Measurements from ENCODE around the gene RHEB. TPM values are rescaled to one million over a fixed set of nuclear protein-coding genes. Genes with fewer than 3 reads are reported as not detected.

RHEB gene
- polyA plus RNA-seq (2012; rRNA removed) = 87.3 and 90.5 TPM in 2 replicates
- 116 and 169 TPM in 2 replicates for polyA plus RNA-seq (2012; cell fraction: cytosol; rRNA removed)
- 42.8 and 46.3 TPM in 2 replicates for polyA plus RNA-seq (2012; cell fraction: nucleus; rRNA removed)

GRCh38 chr7:151519765-151520418 is at the start of gene RHEB:
TSS of gene RHEB (minus strand) at chr7:151519895. CDS start at chr7:151519511, 384 bp downstream.
- no peaks in the 10 kb centered on the region for H3K36me3 ChIP-seq (replicated peaks in 1 of 2; ENCODE audit: control insufficient read depth in 1 of 2, insufficient read depth in 2 of 2, low read length in 1 of 2)
- peak within 1 kb of the TSS; percentile 88 for H3K9ac ChIP-seq
- peak; percentile 99 for DNase-seq
- H3K9me2 ChIP-seq = no peaks in the 10 kb centered on the region
- peak within 1 kb of the TSS; percentile 77 to 81 for H3K4me3 ChIP-seq (ENCODE audit: low read depth in 2 of 2, low read length in 1 of 2)
- H4K20me1 ChIP-seq (ENCODE audit: insufficient read depth) = peaks cover 40% of the 10 kb centered on the region
- POLR2A ChIA-PET = interaction anchor here (0.9 to 2.7 kb wide), 2 partner anchors 19 to 110 kb away, joined by 3 to 9 read pairs; partner anchors contain the start of gene WDR86
- CTCF ChIA-PET = interaction anchor here (0.6 to 3.2 kb wide), 5 partner anchors 30 to 647 kb away, joined by 3 to 18 read pairs (median 4); no protein-coding TSS in a partner anchor
- peak within 1 kb of the TSS; percentile 91 to 95 for H3K27ac ChIP-seq (ENCODE audit: low read depth in 2 of 2, low read length in 1 of 2)
- H3F3A ChIP-seq (replicated peaks; ENCODE audit: insufficient read depth) = no peaks in the 10 kb centered on the region
- no peaks in the 10 kb centered on the region for H3K9me3 ChIP-seq
- peak within 1 kb of the TSS; percentile 89 for H3K4me2 ChIP-seq
- peaks cover 45% of the 10 kb centered on the region for H3K79me2 ChIP-seq (ENCODE audit: insufficient read depth)
- under 1% methylated on average over 41 of the region's 66 CpGs for WGBS (ENCODE audit: low lambda C conversion rate)
- H3K27me3 ChIP-seq (ENCODE audit: insufficient read depth) = no peaks in the 10 kb centered on the region
- peak within 1 kb of the TSS; percentile 90 for H2AFZ ChIP-seq (ENCODE audit: low read depth)
- H3K4me1 ChIP-seq (ENCODE audit: control insufficient read depth in 1 of 2, insufficient read depth in 2 of 2, low read depth in 1 of 2, low read length in 1 of 2) = peaks cover 6 to 19% of the 10 kb centered on the region in 2 experiments; a peak in 2 of 4 replicates
- TF ChIP-seq PBX3 (IDR thresholded peaks at IDR 0.05) (no peak; the same call in 1 of the 2 replicates), RCOR1 (IDR thresholded peaks at IDR 0.05; ENCODE audit: low read length) (peak; percentile 55; the same call in 1 of the 2 replicates), RFX5 (IDR thresholded peaks at IDR 0.05; ENCODE audit: low read length) (peak; percentile 92), GATA2 (CRISPR knock-in tag; IDR thresholded peaks at IDR 0.05) (no peak), USF1 (IDR thresholded peaks at IDR 0.05; ENCODE audit: borderline replicate concordance, low read depth) (0 out of 2 replicates have a peak, but pooled peaks have one; percentile 20), FOXJ3 (CRISPR knock-in tag; IDR thresholded peaks at IDR 0.05) (no peak), EP300 (IDR thresholded peaks at IDR 0.05; ENCODE audit: borderline replicate concordance in 1 of 2, low read depth in 1 of 2, low read length in 1 of 2) (peak in 1 of 2 experiments; percentile 35; a peak in 1 of 4 replicates), MAX (IDR thresholded peaks at IDR 0.05; ENCODE audit: low read depth) (peak; percentile 99), ELF1 (IDR thresholded peaks at IDR 0.05) (peak; percentile 46), SMC3 (IDR thresholded peaks at IDR 0.05; ENCODE audit: low read depth, low read length) (no peak), FOSL2 (IDR thresholded peaks at IDR 0.05; ENCODE audit: borderline replicate concordance, low read depth) (no peak), GABPA (IDR thresholded peaks at IDR 0.05; ENCODE audit: low read depth) (peak; percentile 67), MXI1 (IDR thresholded peaks at IDR 0.05; ENCODE audit: low read depth, low read length) (no peak), IRF3 (IDR thresholded peaks at IDR 0.05; ENCODE audit: low read depth, low read length) (peak; percentile 36; the same call in 1 of the 2 replicates), REST (IDR thresholded peaks at IDR 0.05; ENCODE audit: low read depth, low read length) (no peak), SIN3A (IDR thresholded peaks at IDR 0.05; ENCODE audit: borderline replicate concordance, low read depth, low read length) (peak; percentile 15; the same call in 1 of the 2 replicates), EZH2phosphoT487 (IDR thresholded peaks at IDR 0.05; ENCODE audit: borderline replicate concordance, low read depth) (no peak), TAF1 (IDR thresholded peaks at IDR 0.05; ENCODE audit: borderline replicate concordance, low read depth, low read length) (0 out of 2 replicates have a peak, but pooled peaks have one; percentile 54), TCF12 (IDR thresholded peaks at IDR 0.05) (peak; percentile 32; the same call in 1 of the 2 replicates), NFIC (IDR thresholded peaks at IDR 0.05; ENCODE audit: borderline replicate concordance) (no peak), POLR2AphosphoS5 (IDR thresholded peaks at IDR 0.05; ENCODE audit: low read depth, low read length) (peak; percentile 53; the same call in 1 of the 2 replicates), TEAD4 (IDR thresholded peaks at IDR 0.05; ENCODE audit: borderline replicate concordance, insufficient read depth) (0 out of 2 replicates have a peak, but pooled peaks have one; percentile 46), RXRA (IDR thresholded peaks at IDR 0.05; ENCODE audit: borderline replicate concordance, low read depth) (no peak), FOXM1 (IDR thresholded peaks at IDR 0.05; ENCODE audit: low read depth) (peak; percentile 39), CHD2 (IDR thresholded peaks at IDR 0.05; ENCODE audit: low read length, partially characterized antibody) (peak; percentile 67)
